HG03064 (cell line): Measurements from ENCODE around the gene NACC2.
"Not testable (repeated sequence)": the region's sequence is repeated elsewhere in the genome, so short reads cannot be mapped to it uniquely, and the experiment has no call there.

ENCODE experiments used
- ATAC-seq: cut with Tn5 transposase; IDR thresholded peaks from one replicate; pipeline ENCODE4 v1.9.1; 2021; ENCODE audit warnings: low read depth; ENCODE audit not compliant: unreplicated experiment

The NACC2 gene

DNA sequence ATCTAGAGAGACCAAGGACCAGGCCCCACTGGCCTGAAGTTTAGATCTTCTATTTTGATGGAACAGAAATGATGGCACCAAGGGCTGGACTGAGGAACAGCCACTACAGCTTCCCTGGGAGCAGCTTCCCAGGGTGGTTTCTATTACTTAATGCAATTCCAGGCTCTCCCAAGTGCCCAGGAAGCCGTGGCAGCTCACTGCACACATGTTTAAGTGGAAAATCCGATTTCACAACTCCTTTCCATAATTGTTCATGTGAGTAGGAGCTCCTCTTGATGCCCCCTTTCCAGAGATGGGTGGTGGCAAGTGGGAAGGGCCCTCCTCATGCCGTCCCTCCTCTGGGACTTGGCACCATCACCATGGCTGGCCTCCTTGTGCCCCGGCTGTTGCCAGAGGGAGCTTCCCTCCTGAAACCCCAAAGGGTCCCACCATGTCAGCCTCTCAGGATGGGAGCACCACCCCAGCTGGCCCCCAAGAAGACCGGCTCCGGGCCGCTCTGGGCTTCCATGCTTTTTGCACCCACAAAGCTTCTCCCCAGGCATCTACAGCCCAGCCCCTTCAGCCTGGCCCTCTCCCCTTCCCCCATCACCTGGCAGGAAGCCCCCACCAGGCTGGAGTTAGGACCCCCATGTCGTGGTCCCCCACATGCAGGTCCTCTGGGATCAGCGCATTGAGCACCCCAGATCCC is 124.8 kb downstream of the NACC2 start:
- ATAC-seq, result no peak

- ATAC-seq, result no peak
Observed at GRCh38 chr9:135969064-135969683, 125.9 kb downstream of the NACC2 start.

DNA sequence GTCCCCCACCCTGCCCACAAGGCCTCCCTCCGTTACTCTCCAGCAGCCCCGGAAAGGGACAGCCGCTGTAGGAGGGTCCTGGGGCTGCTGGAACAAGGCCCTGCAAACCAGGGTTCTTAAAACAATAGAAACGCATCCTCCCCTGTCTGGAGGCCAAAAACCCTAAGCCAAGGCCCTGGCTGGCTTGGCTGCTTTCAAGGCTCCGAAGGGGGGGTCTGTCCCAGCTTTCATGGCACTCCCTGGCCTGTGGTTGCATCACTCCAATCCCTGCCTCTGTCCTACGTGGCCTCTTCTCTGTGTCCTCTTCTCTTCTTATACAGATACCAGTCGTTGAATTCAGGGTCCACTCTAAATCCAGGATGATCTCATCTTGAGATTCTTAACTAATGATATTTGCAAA is 126.5 kb downstream of the NACC2 start:
- no peak for ATAC-seq

DNA sequence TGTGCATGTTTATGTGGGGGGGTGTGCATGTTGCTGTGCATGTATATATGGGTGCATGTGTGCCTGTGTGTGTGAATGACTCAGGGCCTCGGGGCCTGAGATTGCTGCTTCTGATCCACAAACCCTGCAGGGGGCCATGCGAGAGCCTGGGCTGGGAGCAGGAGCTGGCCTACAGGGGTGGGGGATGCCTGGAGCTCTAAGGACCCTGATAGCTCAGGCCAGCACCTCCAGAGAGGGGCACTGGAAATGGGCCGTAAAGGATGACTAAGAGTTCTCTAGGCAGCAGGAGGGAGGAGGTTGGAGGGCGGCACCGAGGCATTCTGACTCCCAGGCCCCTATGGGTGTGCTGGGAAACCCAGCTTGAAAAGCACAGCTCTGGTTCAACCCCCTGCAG is 127.0 kb downstream of the NACC2 start:
- ATAC-seq, result no peak

GRCh38 chr9:135966916-135967260 is 128.2 kb downstream of the NACC2 start:
- not testable (repeated sequence) for ATAC-seq

- ATAC-seq, result no peak
Observed at GRCh38 chr9:135965124-135965756, 129.8 kb downstream of the NACC2 start.

- ATAC-seq, result no peak
Observed at GRCh38 chr9:135963938-135964337, 131.2 kb downstream of the NACC2 start.

GRCh38 chr9:135963338-135963737 is 131.8 kb downstream of the NACC2 start:
- ATAC-seq, result no peak

DNA sequence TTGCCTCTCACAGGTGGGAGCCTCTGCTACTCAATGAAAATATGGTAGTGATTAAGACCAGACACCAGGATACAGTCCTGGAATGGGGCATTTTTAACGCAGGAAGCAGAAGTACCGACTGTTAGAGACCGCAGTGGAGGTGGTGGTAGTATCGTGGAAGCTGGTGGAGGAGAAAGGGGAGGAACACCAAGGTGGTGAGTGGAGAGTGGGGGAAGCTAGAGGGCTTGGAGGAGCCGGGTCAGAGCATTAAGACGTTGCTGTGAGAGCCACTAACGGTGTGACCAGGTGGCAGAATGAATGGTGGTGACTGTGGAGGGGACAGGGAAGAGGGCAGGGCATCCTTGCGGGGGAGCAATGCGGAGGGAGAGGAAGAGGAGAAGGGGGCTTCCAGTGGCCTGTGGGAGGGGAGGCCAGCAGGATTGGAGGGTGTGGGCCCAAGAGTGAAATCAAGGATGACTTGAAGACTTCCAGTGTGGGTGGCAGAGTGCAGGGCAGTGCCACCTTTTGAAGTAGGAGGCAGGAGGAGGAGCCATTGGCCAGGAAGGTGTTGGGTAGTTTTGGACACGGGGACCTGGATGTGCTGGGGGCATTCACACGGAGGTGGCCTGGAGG is 132.3 kb downstream of the NACC2 start:
- no peak for ATAC-seq

- no peak for ATAC-seq
Observed at GRCh38 chr9:135961811-135962695, 133.0 kb downstream of the NACC2 start.

GRCh38 chr9:135961277-135961715 is 133.8 kb downstream of the NACC2 start, which contains the start of gene UBAC1:
Gene UBAC1 (minus strand): TSS chr9:135961373. CDS start chr9:135961162, 211 bp downstream.
- ATAC-seq, result peak; percentile 80

DNA sequence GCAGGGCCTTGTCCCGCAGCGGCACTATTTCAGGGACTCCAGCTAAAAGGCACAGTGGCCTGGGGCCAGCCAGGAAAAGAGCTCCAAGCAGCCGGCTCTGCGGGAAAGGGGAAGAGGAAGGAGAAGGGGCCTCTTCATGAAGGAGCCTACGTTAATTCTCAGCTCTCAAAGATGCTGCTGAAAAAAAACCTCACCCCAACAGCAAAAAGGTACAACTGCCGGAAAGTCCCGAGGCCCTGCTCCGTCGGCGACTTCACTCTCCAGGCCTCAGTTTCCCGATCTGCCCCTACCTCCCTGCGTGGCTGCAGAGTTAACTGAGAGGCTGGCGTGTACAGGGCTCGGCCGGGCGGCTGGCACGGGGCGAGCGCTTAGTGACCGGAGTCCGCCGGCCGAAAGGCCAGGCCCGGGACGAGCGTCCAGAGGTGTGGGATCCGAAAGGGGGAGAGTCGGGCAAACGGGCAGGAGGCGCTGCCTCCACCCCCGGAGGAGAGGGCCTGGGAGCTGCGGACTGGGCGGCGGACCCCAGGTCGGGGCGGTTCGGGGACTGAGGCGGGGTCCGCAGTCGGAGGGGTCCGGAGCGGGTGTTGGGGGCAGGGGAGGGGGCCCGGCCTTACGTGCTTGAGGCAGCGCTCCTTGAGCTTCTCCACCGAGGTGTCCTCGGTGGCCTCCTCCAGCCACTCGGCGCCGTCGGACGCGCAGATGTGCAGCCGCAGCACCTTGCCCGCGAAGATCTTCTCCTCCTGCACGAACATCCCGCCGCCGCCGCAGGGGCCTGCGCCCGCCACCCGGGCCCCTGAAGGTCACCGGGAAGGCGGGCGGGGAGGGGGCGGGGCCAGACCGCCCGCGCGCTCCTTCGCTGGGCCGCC is 134.4 kb downstream of the NACC2 start:
- ATAC-seq, result no peak

- no peak for ATAC-seq
Observed at GRCh38 chr9:135959814-135960213, 135.3 kb downstream of the NACC2 start.

DNA sequence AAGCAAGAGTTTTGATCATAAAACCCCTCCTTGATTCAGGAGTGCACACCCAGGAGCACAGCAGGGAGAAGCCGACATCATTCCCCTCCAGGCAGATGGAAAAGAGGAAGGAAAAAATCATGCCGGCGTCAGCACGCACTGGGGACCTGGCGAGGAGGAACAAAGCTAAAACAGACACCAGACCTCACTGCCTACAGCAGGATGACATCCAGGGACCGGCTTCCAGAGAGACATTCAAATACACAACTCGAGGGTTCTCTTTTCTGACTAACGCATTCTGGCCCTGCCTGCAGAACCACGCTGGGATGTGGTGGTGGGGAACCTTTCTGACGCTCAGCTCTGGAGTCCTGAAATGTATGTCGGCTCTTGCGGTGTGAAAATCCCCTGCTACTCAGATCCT is 136.6 kb downstream of the NACC2 start:
- no peak for ATAC-seq

GRCh38 chr9:135957431-135957830 is 137.7 kb downstream of the NACC2 start:
- no peak for ATAC-seq

DNA sequence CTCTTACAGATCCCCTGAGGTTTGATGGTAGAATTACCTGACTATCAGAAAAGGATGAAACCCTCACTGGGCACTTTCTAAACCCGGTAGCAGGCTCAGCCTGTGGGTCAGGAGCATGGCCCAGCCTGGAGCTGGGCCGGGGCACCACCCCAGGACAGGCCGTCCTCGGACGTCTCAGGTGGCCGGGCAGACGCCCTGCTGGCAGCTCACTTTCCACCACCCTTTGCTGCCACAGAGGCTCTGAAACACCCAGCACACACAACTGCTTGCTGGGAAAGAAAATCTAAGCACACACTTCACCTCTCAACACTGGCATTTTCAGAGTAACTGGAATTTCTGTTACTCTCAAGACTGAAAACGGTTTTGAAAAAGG is 138.3 kb downstream of the NACC2 start:
- no peak for ATAC-seq
